ENCODE measurements around the gene NKX3-2.
"Not testable (repeated sequence)": the region's sequence is repeated elsewhere in the genome, so short reads cannot be mapped to it uniquely, and the experiment has no call there.

The NKX3-2 gene

GRCh38 chr4:13543839-13544605 lies at the start of gene NKX3-2:
TSS of gene NKX3-2 (minus strand) at chr4:13544508. CDS start at chr4:13544414, 94 bp downstream.
- no peak for DNase-seq

- no peak for DNase-seq
These were observed 47.9 kb upstream of the NKX3-2 start for GRCh38 chr4:13592220-13592619.

GRCh38 chr4:13590766-13591165 lies 46.5 kb upstream of the NKX3-2 start:
- no peak for DNase-seq

- no peak for DNase-seq
These were observed 44.6 kb upstream of the NKX3-2 start for GRCh38 chr4:13588954-13589353.

- DNase-seq = no peak
These were observed 40.2 kb upstream of the NKX3-2 start for GRCh38 chr4:13584481-13584880.

- no peak for DNase-seq
These were observed 35.7 kb upstream of the NKX3-2 start for GRCh38 chr4:13580036-13580435.

GRCh38 chr4:13577660-13578059 lies 33.4 kb upstream of the NKX3-2 start:
- DNase-seq = no peak

- DNase-seq = no peak
These were observed 26.6 kb upstream of the NKX3-2 start for GRCh38 chr4:13570916-13571315.

GRCh38 chr4:13567125-13567524 lies 22.8 kb upstream of the NKX3-2 start:
- DNase-seq = no peak

GRCh38 chr4:13562876-13563275 lies 18.6 kb upstream of the NKX3-2 start:
- no peak for DNase-seq

- no peak for DNase-seq
These were observed 17.4 kb upstream of the NKX3-2 start for GRCh38 chr4:13561673-13562072.

- DNase-seq = not testable (repeated sequence)
These were observed 15.8 kb upstream of the NKX3-2 start for GRCh38 chr4:13560111-13560510.

- no peak for DNase-seq
These were observed 15.1 kb upstream of the NKX3-2 start for GRCh38 chr4:13559413-13559812.

- DNase-seq = no peak
These were observed 14.6 kb upstream of the NKX3-2 start for GRCh38 chr4:13558881-13559280.

- no peak for DNase-seq
These were observed 11.0 kb upstream of the NKX3-2 start for GRCh38 chr4:13555325-13555724.

- no peak for DNase-seq
These were observed 8.8 kb upstream of the NKX3-2 start for GRCh38 chr4:13553081-13553480.

GRCh38 chr4:13548984-13549546 lies 4.8 kb upstream of the NKX3-2 start:
- peak; percentile 54 for DNase-seq

- DNase-seq = no peak
These were observed 4.0 kb upstream of the NKX3-2 start for GRCh38 chr4:13548059-13548983.

- no peak for DNase-seq
These were observed 3.3 kb upstream of the NKX3-2 start for GRCh38 chr4:13547485-13548041.

- no peak for DNase-seq
These were observed 2.7 kb upstream of the NKX3-2 start for GRCh38 chr4:13546941-13547484.

- no peak for DNase-seq
These were observed 2.0 kb upstream of the NKX3-2 start for GRCh38 chr4:13546142-13546940.

GRCh38 chr4:13545394-13545808 lies 1.1 kb upstream of the NKX3-2 start:
- no peak for DNase-seq

Measured in NCI-H1436 (cell line).